Activated CD8-positive, alpha-beta T cell treated with anti-CD3 and anti-CD28 coated beads for 36 hours (primary cell): ENCODE results near the gene PARP12. TPM values are rescaled to one million over a fixed set of nuclear protein-coding genes. Genes with fewer than 3 reads are reported as not detected.

ENCODE experiments used
- ATAC-seq: fragments of 200-7000 bp; cut with Tn5 transposase; one replicate; pipeline ENCODE4 v1.10.0; 2021; ENCODE audit warnings: mild to moderate bottlenecking, moderate library complexity
- CTCF ChIA-PET: fragments of 350-600 bp; sonication (Branson Sonifier 250); formaldehyde crosslinking; loops from one replicate; lab custom pipeline; 2021; ENCODE audit warnings: antibody characterized with exemption; lab: Charles Lee
- POLR2A ChIA-PET: fragments of 350-600 bp; sonication (Branson Sonifier 250); formaldehyde crosslinking; loops from one replicate; lab custom pipeline; 2021; ENCODE audit warnings: antibody characterized with exemption; lab: Charles Lee
- DNase-seq: peaks from one replicate; pipeline ENCODE4 v3.0.0-alpha.2; 2020
- H3K27ac Mint-ChIP-seq: one replicate; pipeline ENCODE4 v1.8.0; 2021; ENCODE audit warnings: mild to moderate bottlenecking, mixed read lengths
- H3K27me3 Mint-ChIP-seq: one replicate; pipeline ENCODE4 v1.8.0; 2021; ENCODE audit warnings: mixed read lengths
- H3K36me3 Mint-ChIP-seq: one replicate; pipeline ENCODE4 v1.8.0; 2021; ENCODE audit warnings: low read depth, mixed read lengths
- H3K4me1 Mint-ChIP-seq: one replicate; pipeline ENCODE4 v1.8.0; 2021; ENCODE audit warnings: low read depth, mixed read lengths
- H3K4me3 Mint-ChIP-seq: one replicate; pipeline ENCODE4 v1.8.0; 2021; ENCODE audit warnings: mild to moderate bottlenecking, moderate library complexity, mixed read lengths
- H3K9me3 Mint-ChIP-seq: one replicate; pipeline ENCODE4 v1.8.0; 2021; ENCODE audit warnings: mixed read lengths
- intact Hi-C: fragments of 100-400 bp; cut with micrococcal nuclease; formaldehyde crosslinking; loops from one replicate; pipeline ENCODE4 v1.10.0; 2022
- total RNA-seq, 2 experiments: library from RNA; stranded (reverse); gene quantifications; one replicate each; pipeline ENCODE4 v1.2.3, GENCODE V29; 2021
- TF ChIP-seq, protein P1 (sequence below): fragments of 200-600 bp; IDR thresholded peaks from one replicate; pipeline ENCODE4 v1.8.0; 2022; ENCODE audit warnings: antibody characterized with exemption, mild to moderate bottlenecking

The PARP12 gene
- total RNA-seq, 2 experiments from 2014 or later = 29.5 to 29.9 TPM

GRCh38 chr7:140025241-140025640 lies 37.5 kb downstream of the PARP12 start:
- POLR2A ChIA-PET = no interaction called here
- Mint-ChIP-seq H3K27ac (no peak overlapping the region), H3K36me3 (peaks cover 3% of the 10 kb centered on the region), H3K4me1 (no peaks in the 10 kb centered on the region), H3K27me3 (no peaks in the 10 kb centered on the region), H3K9me3 (no peaks in the 10 kb centered on the region), H3K4me3 (no peak overlapping the region)
- TF ChIP-seq, protein P1, sequence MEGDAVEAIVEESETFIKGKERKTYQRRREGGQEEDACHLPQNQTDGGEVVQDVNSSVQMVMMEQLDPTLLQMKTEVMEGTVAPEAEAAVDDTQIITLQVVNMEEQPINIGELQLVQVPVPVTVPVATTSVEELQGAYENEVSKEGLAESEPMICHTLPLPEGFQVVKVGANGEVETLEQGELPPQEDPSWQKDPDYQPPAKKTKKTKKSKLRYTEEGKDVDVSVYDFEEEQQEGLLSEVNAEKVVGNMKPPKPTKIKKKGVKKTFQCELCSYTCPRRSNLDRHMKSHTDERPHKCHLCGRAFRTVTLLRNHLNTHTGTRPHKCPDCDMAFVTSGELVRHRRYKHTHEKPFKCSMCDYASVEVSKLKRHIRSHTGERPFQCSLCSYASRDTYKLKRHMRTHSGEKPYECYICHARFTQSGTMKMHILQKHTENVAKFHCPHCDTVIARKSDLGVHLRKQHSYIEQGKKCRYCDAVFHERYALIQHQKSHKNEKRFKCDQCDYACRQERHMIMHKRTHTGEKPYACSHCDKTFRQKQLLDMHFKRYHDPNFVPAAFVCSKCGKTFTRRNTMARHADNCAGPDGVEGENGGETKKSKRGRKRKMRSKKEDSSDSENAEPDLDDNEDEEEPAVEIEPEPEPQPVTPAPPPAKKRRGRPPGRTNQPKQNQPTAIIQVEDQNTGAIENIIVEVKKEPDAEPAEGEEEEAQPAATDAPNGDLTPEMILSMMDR = no peak
- CTCF ChIA-PET = no interaction called here
- DNase-seq (no peak), ATAC-seq (no peak)
- intact Hi-C loops = no loop called here

DNA sequence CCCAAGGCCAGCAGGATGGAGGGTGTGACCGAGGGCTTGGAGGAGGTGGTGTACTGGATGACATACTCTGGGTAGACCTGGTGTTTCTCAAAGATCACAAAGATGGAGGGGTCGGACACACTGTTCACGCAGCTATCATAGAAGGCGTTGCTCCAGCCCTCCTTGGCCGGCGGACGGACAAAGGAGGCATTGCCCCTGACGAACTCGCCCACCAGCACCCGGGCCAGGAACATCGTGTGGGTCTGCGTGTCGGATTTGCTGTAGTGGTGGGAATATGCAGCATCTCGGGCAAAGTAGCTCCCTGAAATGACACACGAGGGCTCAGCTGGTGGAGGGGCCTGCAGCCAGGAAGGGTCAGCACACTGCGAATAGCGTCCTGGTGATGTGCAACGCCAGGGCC lies 38.2 kb downstream of the PARP12 start:
- intact Hi-C loops = no loop called here
- Mint-ChIP-seq H3K36me3 (peaks cover 3% of the 10 kb centered on the region), H3K4me3 (no peak overlapping the region), H3K9me3 (no peaks in the 10 kb centered on the region), H3K4me1 (no peaks in the 10 kb centered on the region), H3K27me3 (no peaks in the 10 kb centered on the region), H3K27ac (no peak overlapping the region)
- DNase-seq = no peak
- POLR2A ChIA-PET = no interaction called here
- CTCF ChIA-PET = no interaction called here
- TF ChIP-seq, protein P1 = no peak
- ATAC-seq = no peak

- H3K27ac Mint-ChIP-seq = no peak overlapping the region
- H3K9me3 Mint-ChIP-seq = no peaks in the 10 kb centered on the region
- H3K36me3 Mint-ChIP-seq = peaks cover 3% of the 10 kb centered on the region
- no peak for DNase-seq
- TF ChIP-seq, protein P1 = no peak
- H3K4me3 Mint-ChIP-seq = no peak overlapping the region
- CTCF ChIA-PET = interaction anchor here (1.2 kb wide), 1 partner anchor 422 kb away, joined by 4 read pairs; no protein-coding TSS in a partner anchor
- intact Hi-C loops = no loop called here
- no peaks in the 10 kb centered on the region for H3K4me1 Mint-ChIP-seq
- no peaks in the 10 kb centered on the region for H3K27me3 Mint-ChIP-seq
- ATAC-seq = no peak
- POLR2A ChIA-PET = no interaction called here
Measured at GRCh38 chr7:140023728-140024127, 39.0 kb downstream of the PARP12 start.

DNA sequence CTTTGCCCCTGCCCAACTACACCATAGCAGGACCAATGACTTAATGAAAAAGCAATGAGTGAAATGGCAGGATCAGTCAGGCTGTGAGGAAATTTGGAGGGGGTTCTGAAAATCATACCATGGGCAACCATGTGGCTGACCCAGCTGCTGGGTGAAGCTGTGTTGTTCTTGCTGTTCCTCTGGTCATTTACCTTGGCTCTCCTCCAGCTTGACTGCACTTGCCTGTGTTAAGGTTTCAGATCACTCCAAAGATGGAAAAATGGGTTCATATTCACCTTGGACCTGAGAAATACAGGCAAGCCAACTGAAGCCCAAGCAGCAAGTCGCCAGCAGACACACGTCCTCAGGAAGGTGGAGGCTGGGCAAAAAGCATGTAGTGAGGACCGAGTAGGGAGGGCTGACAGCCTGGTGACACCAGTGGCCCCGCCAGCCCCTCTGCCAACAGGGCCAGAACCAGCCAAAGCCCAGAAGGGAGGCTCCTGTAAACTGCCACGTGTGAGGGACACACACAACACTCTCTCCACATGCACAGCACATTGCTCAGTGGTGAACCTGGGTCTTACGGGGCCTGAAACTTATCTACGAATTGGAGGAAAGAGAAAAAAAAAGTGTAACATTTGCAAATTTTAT lies 40.1 kb downstream of the PARP12 start:
- TF ChIP-seq, protein P1 = no peak
- Mint-ChIP-seq H3K4me3 (no peak overlapping the region), H3K4me1 (no peaks in the 10 kb centered on the region), H3K27ac (no peak overlapping the region), H3K36me3 (peaks cover 3% of the 10 kb centered on the region), H3K9me3 (no peaks in the 10 kb centered on the region), H3K27me3 (no peaks in the 10 kb centered on the region)
- ChIA-PET CTCF (no interaction called here), POLR2A (no interaction called here)
- intact Hi-C loops = no loop called here
- no peak for DNase-seq
- no peak for ATAC-seq

GRCh38 chr7:140021603-140022002 lies 41.1 kb downstream of the PARP12 start:
- CTCF ChIA-PET = no interaction called here
- no peak for ATAC-seq
- Mint-ChIP-seq H3K27ac (no peak overlapping the region), H3K36me3 (peaks cover 3% of the 10 kb centered on the region), H3K4me1 (no peaks in the 10 kb centered on the region), H3K27me3 (no peaks in the 10 kb centered on the region), H3K9me3 (no peaks in the 10 kb centered on the region), H3K4me3 (no peak overlapping the region)
- no peak for DNase-seq
- TF ChIP-seq, protein P1 = no peak
- POLR2A ChIA-PET = no interaction called here
- intact Hi-C loops = no loop called here
